A549 (cell line): ENCODE data around the gene RGS17. TPM values are rescaled to one million over a fixed set of nuclear protein-coding genes. Genes with fewer than 3 reads are reported as not detected.

ENCODE experiments used
- ATAC-seq, 2 experiments: fragments of 200-7000 bp in 1 of 2; fragments of >200 bp in 1 of 2; cut with Nextera tagmentation in 1 of 2; cut with Tn5 transposase in 1 of 2; 3 replicates each; pipeline versions ENCODE4 v1.8.0 to v1.9.1; 2018 to 2020; ENCODE audit warnings: mild to moderate bottlenecking in 1 of 2, moderate library complexity in 1 of 2
- CTCF ChIA-PET: fragments of 300-600 bp; sonication (Branson Sonifier 250); formaldehyde crosslinking; extraction: SDS; loops from one replicate; lab custom pipeline; 2021; ENCODE audit warnings: antibody characterized with exemption, inconsistent platforms; lab: Yijun Ruan, JAX
- POLR2A ChIA-PET: fragments of 350-600 bp; formaldehyde crosslinking; extraction: SDS; loops from one replicate; lab custom pipeline; 2021; ENCODE audit warnings: antibody characterized with exemption, inconsistent platforms; lab: Yijun Ruan, JAX
- DNase-seq, 2 experiments: peaks; one replicate each; pipeline versions ENCODE4 v3.0.0 to v3.0.0-alpha.2; 2011 to 2016; ENCODE audit warnings: low read depth in 1 of 2, low spot score in 1 of 2
- FAIRE-seq: peaks from 2 replicates; lab custom pipeline; 2011; peaks lifted over from hg19 to GRCh38; lab: Jason Lieb, UNC
- H3K27ac ChIP-seq, 2 experiments: fragments of >200 bp; sonication (Bioruptor Twin); formaldehyde crosslinking; 3 replicates each; pipeline ENCODE4 v1.5.1; 2016 to 2017
- H3K4me1 ChIP-seq: fragments of >200 bp; sonication (Bioruptor Twin); formaldehyde crosslinking; 3 replicates; pipeline ENCODE4 v1.6.1; 2016
- H3K4me2 ChIP-seq: fragments of >200 bp; sonication (Bioruptor Twin); formaldehyde crosslinking; 3 replicates; pipeline ENCODE4 v1.6.1; 2016
- H3K4me3 ChIP-seq: fragments of >200 bp; sonication (Bioruptor Twin); formaldehyde crosslinking; 3 replicates; pipeline ENCODE4 v1.5.1; 2016
- H3K9me3 ChIP-seq: fragments of >200 bp; sonication (Bioruptor Twin); formaldehyde crosslinking; 3 replicates; pipeline ENCODE4 v1.6.1; 2016
- BHLHE40 ChIP-seq: IDR thresholded peaks from 2 replicates; pipeline ENCODE4 v1.6.1; 2012; ENCODE audit warnings: low read depth, low read length, inconsistent platforms
- CBX2 ChIP-seq: fragments of 200-600 bp; sonication (generic); IDR thresholded peaks from 2 replicates; pipeline ENCODE4 v1.6.1; 2016; ENCODE audit warnings: low read depth, mild to moderate bottlenecking, borderline replicate concordance
- CBX8 ChIP-seq: fragments of 200-600 bp; sonication (generic); IDR thresholded peaks from 2 replicates; pipeline ENCODE4 v1.6.1; 2016
- EHMT2 ChIP-seq: fragments of 200-600 bp; sonication (generic); IDR thresholded peaks from 2 replicates; pipeline ENCODE4 v1.6.1; 2016; ENCODE audit warnings: antibody characterized with exemption, low read depth, mild to moderate bottlenecking, moderate library complexity
- FOSL2 ChIP-seq, 2 experiments: fragments of 450-650 bp in 1 of 2; fragments of >200 bp in 1 of 2; sonication (Bioruptor Twin) in 1 of 2; formaldehyde crosslinking; IDR thresholded peaks; 2 replicates each; pipeline versions ENCODE4 v1.5.0 to v1.6.1; 2016 to 2020; ENCODE audit warnings: mild to moderate bottlenecking in 1 of 2, moderate library complexity in 1 of 2
- GATA3 ChIP-seq: IDR thresholded peaks from 2 replicates; pipeline ENCODE4 v1.6.1; 2012; ENCODE audit warnings: borderline replicate concordance
- HDAC2 ChIP-seq: fragments of 200-600 bp; sonication (generic); IDR thresholded peaks from 2 replicates; pipeline ENCODE4 v1.6.1; 2016
- HOXA7 ChIP-seq: fragments of 250-450 bp; sonication (Bioruptor Pico); IDR thresholded peaks from 2 replicates; pipeline ENCODE4 v1.5.0; 2020; ENCODE audit warnings: mild to moderate bottlenecking, moderate library complexity
- HOXB13 ChIP-seq: fragments of 250-450 bp; sonication (Bioruptor Pico); IDR thresholded peaks from 2 replicates; pipeline ENCODE4 v1.5.0; 2020; ENCODE audit warnings: low read depth, mild to moderate bottlenecking, moderate library complexity
- JUNB ChIP-seq: fragments of >200 bp; sonication (Bioruptor Twin); formaldehyde crosslinking; IDR thresholded peaks from 2 replicates; pipeline ENCODE4 v1.6.1; 2016
- MAFK ChIP-seq: fragments of 450-650 bp; IDR thresholded peaks from 2 replicates; pipeline ENCODE4 v1.6.1; 2014; ENCODE audit not compliant: partially characterized antibody
- MYC ChIP-seq: IDR thresholded peaks from 2 replicates; pipeline ENCODE4 v1.6.1; 2012; ENCODE audit warnings: mild to moderate bottlenecking, inconsistent platforms, low read length, improper control_type of control experiment, borderline replicate concordance
- RAD21 ChIP-seq, 2 experiments: fragments of >200 bp in 1 of 2; sonication (Bioruptor Twin) in 1 of 2; formaldehyde crosslinking in 1 of 2; IDR thresholded peaks in 1 of 2; conservative IDR thresholded peaks in 1 of 2; 2 replicates in 1 of 2; 3 replicates in 1 of 2; pipeline ENCODE4 v1.6.1; 2012 to 2018; ENCODE audit warnings: inconsistent platforms in 1 of 2
- RARB ChIP-seq: fragments of 250-450 bp; sonication (Bioruptor Pico); IDR thresholded peaks from 2 replicates; pipeline ENCODE4 v1.8.0; 2021; ENCODE audit warnings: mild to moderate bottlenecking, moderate library complexity
- WGBS: methylation state at CpG from one replicate; pipeline ENCODE4 v1.1.6; 2017; ENCODE audit errors: missing lambda C conversion rate; 5-methylcytosine and 5-hydroxymethylcytosine counted together
- polyA plus RNA-seq, 4 experiments: library from polyadenylated mRNA; depleted of rRNA in 3 of 4; stranded (reverse); fragments of >200 nt; fragmentation: RNase III in 1 of 4; extraction: RNeasy Plus Mini Kit Qiagen cat#74134 plus additional on column Dnase treatment in 1 of 4; gene quantifications; 2 replicates in 3 of 4; 3 replicates in 1 of 4; pipeline ENCODE4 v1.2.3, GENCODE V29; 2011 to 2017
- TF ChIP-seq, protein P1 (sequence below): fragments of >200 bp; sonication (Bioruptor Twin); formaldehyde crosslinking; IDR thresholded peaks from 2 replicates; pipeline ENCODE4 v1.6.1; 2016
- TF ChIP-seq, protein P2 (sequence below): fragments of 250-450 bp; sonication (Bioruptor Pico); IDR thresholded peaks from 2 replicates; pipeline ENCODE4 v1.5.0; 2020; ENCODE audit warnings: low read depth, mild to moderate bottlenecking, moderate library complexity
- TF ChIP-seq, protein P3 (sequence below): IDR thresholded peaks from 2 replicates; pipeline ENCODE4 v1.6.1; 2012; ENCODE audit warnings: low read depth, borderline replicate concordance
- TF ChIP-seq, protein P4 (sequence below): fragments of 250-450 bp; sonication (Bioruptor Pico); IDR thresholded peaks from 2 replicates; pipeline ENCODE4 v1.5.0; 2021; ENCODE audit warnings: mild to moderate bottlenecking, moderate library complexity, borderline replicate concordance

The RGS17 gene
- polyA plus RNA-seq, 2 of the 4 experiments (the other 2 are of a cell fraction) = 3.2 to 9.8 TPM

DNA sequence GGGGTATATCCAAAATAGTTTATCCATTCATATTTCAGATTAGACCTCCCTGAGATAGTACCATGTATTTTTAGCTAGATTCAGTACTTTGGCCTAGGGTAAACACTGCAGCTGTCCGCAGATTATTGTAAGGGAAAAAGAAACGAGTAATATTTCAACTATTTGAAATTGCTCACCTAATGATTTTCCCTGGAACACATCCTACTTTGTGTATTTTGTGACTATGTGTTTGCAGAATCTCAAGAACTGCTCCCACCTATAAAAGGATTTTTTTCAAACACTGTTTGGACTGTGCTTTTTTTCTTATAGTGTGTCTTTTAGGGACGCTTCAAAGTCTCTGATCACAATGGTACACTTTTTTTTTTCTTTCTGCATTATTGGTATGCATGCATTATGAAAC, 42.3 kb downstream of the RGS17 start:
- no peak overlapping the region for H3K4me3 ChIP-seq
- ATAC-seq (no peak; a peak in 1 of 6 replicates), DNase-seq (peak in 1 of 2 experiments; percentile 6), FAIRE-seq (no peak)
- H3K4me2 ChIP-seq = peak overlapping the region; percentile 88
- WGBS = 20% methylated on average over 3 of the region's 3 CpGs
- H3K9me3 ChIP-seq = no peaks in the 10 kb centered on the region
- TF ChIP-seq RARB (CRISPR knock-in tag) (no peak), MYC (no peak), BHLHE40 (no peak), RAD21 (conservative IDR thresholded peaks at IDR 0.05 in 1 of 2, IDR thresholded peaks at IDR 0.05 in 1 of 2) (no peak), JUNB (peak; percentile 30; the same call in 1 of the 2 replicates), GATA3 (peak; percentile 27; the same call in 1 of the 2 replicates)
- TF ChIP-seq, protein P1, sequence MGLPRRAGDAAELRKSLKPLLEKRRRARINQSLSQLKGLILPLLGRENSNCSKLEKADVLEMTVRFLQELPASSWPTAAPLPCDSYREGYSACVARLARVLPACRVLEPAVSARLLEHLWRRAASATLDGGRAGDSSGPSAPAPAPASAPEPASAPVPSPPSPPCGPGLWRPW = no peak
- peaks cover 58% of the 10 kb centered on the region for H3K4me1 ChIP-seq
- H3K27ac ChIP-seq = peak overlapping the region; percentile 58 to 84; a peak in 1 of 6 replicates
- ChIA-PET POLR2A (no interaction called here), CTCF (no interaction called here)

DNA sequence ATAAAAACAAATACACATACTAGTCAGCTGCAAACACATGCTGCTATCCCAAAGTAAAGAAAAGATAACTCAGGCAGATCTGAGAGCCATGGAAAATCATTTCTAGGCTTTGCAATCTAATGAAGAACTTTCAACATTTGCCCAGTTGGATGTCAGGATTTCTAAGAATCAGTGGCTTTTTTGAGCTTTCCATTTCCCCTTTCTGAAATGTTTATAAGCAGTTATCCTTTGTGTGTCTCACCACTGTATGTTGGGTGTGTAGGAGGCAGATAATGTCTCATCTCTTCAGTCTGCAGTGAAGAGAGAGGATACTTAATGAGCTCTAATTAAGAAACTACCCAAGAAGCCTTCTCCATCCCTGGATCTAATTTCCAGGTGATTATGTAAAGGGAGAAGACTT, 43.6 kb downstream of the RGS17 start:
- Histone ChIP-seq H3K27ac (no peak overlapping the region), H3K4me3 (no peak overlapping the region), H3K4me2 (no peak overlapping the region), H3K9me3 (peaks cover 3% of the 10 kb centered on the region; the same call in 1 of the 3 replicates), H3K4me1 (peaks cover 49% of the 10 kb centered on the region)
- no peak for ATAC-seq
- TF ChIP-seq HDAC2 (no peak), CBX2 (no peak), GATA3 (no peak), HOXA7 (CRISPR knock-in tag) (no peak)
- TF ChIP-seq, protein P2, sequence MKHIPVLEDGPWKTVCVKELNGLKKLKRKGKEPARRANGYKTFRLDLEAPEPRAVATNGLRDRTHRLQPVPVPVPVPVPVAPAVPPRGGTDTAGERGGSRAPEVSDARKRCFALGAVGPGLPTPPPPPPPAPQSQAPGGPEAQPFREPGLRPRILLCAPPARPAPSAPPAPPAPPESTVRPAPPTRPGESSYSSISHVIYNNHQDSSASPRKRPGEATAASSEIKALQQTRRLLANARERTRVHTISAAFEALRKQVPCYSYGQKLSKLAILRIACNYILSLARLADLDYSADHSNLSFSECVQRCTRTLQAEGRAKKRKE (CRISPR knock-in tag) = no peak
- TF ChIP-seq, protein P3, sequence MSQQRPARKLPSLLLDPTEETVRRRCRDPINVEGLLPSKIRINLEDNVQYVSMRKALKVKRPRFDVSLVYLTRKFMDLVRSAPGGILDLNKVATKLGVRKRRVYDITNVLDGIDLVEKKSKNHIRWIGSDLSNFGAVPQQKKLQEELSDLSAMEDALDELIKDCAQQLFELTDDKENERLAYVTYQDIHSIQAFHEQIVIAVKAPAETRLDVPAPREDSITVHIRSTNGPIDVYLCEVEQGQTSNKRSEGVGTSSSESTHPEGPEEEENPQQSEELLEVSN = no peak
- TF ChIP-seq, protein P4, sequence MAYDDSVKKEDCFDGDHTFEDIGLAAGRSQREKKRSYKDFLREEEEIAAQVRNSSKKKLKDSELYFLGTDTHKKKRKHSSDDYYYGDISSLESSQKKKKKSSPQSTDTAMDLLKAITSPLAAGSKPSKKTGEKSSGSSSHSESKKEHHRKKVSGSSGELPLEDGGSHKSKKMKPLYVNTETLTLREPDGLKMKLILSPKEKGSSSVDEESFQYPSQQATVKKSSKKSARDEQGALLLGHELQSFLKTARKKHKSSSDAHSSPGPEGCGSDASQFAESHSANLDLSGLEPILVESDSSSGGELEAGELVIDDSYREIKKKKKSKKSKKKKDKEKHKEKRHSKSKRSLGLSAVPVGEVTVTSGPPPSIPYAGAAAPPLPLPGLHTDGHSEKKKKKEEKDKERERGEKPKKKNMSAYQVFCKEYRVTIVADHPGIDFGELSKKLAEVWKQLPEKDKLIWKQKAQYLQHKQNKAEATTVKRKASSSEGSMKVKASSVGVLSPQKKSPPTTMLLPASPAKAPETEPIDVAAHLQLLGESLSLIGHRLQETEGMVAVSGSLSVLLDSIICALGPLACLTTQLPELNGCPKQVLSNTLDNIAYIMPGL = no peak
- DNase-seq = no peak
- POLR2A ChIA-PET = no interaction called here
- no peak for FAIRE-seq
- CTCF ChIA-PET = interaction anchor here (1.5 kb wide), 1 partner anchor 225 kb away, joined by 4 read pairs; no protein-coding TSS in a partner anchor

DNA sequence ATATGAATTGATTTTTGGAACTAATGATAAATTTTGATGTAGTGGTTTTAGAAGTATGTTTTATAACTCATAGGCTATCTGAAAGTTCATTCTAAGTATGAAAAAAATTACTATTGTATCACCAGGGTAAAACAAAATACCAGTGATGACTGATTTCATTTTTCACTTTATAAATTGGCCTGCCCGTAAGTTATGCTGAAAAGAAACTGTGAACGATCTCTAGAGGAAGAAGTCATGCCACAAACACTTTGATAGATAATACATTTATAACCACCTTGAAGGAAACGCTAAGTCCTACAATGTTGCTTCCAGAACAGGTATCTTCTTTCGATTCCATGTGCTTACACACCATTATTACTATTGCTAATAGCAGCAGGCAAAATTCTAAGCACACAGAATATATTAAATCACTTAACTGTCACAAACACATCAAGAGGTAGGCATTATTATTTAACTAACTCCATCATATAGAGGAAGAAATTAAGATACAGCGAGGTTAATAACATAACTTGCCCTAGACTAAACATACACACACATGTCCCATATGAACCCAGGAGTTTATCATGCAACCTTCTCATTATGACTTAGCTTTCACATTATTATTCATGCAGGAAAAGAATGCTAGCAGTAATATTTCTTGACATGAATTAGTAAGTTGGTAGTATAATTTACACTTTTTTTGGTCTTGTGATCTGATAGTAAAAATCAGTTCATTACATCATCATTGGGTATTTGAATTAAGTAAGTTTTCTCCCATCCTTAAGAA, 44.7 kb downstream of the RGS17 start:
- DNase-seq = no peak
- WGBS = 88% methylated on average over 5 of the region's 5 CpGs
- peaks cover 3% of the 10 kb centered on the region; the same call in 1 of the 3 replicates for H3K9me3 ChIP-seq
- no peak for FAIRE-seq
- no peak overlapping the region for H3K4me2 ChIP-seq
- POLR2A ChIA-PET = no interaction called here
- no peak for TF ChIP-seq FOSL2 (IDR thresholded peaks at IDR 0.05)
- no peak for TF ChIP-seq FOSL2 (CRISPR knock-in tag; IDR thresholded peaks at IDR 0.05)
- TF ChIP-seq EHMT2 = no peak
- no peak for TF ChIP-seq RARB (CRISPR knock-in tag)
- no peak for TF ChIP-seq MAFK
- TF ChIP-seq MYC = no peak
- TF ChIP-seq CBX8 = no peak
- no peak for TF ChIP-seq HOXB13 (CRISPR knock-in tag)
- H3K4me1 ChIP-seq = peaks cover 38% of the 10 kb centered on the region
- no peak overlapping the region for H3K27ac ChIP-seq
- no peak for ATAC-seq
- H3K4me3 ChIP-seq = no peak overlapping the region
- CTCF ChIA-PET = interaction anchor here (1.5 kb wide), 1 partner anchor 226 kb away, joined by 4 read pairs; no protein-coding TSS in a partner anchor
